ENCODE results near the gene SEMA4D.

Gene SEMA4D

GRCh38 chr9:89493181-89493580 is 4.7 kb downstream of the SEMA4D start:
- TF ChIP-seq, protein P1, sequence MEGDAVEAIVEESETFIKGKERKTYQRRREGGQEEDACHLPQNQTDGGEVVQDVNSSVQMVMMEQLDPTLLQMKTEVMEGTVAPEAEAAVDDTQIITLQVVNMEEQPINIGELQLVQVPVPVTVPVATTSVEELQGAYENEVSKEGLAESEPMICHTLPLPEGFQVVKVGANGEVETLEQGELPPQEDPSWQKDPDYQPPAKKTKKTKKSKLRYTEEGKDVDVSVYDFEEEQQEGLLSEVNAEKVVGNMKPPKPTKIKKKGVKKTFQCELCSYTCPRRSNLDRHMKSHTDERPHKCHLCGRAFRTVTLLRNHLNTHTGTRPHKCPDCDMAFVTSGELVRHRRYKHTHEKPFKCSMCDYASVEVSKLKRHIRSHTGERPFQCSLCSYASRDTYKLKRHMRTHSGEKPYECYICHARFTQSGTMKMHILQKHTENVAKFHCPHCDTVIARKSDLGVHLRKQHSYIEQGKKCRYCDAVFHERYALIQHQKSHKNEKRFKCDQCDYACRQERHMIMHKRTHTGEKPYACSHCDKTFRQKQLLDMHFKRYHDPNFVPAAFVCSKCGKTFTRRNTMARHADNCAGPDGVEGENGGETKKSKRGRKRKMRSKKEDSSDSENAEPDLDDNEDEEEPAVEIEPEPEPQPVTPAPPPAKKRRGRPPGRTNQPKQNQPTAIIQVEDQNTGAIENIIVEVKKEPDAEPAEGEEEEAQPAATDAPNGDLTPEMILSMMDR (IDR thresholded peaks at IDR 0.05; ENCODE audit: low read depth, low read length, missing control alignments) = no peak
- no peak for DNase-seq (ENCODE audit: extremely low read depth, low read depth)
- no peak overlapping the region for H3K4me3 ChIP-seq (replicated peaks; ENCODE audit: low read depth, low read length)

DNA sequence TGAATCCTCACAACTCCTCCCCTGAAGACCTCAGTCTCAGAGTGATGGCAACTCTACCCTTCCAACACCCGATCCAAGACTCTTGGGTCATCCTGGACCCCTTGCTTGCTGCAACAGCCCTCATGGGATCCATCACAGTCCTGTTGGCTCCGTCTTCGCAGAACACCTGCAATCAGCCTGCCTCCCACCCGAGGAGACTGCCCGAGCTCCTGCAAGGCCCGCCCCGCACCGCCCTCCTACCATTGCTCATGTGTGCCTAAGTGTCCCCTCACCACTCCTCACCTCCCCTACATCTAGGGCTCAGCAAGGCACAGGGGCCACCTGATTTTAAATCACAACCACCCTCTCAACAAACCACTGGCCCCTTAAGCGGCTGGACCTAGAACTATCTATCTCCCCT is 5.3 kb downstream of the SEMA4D start:
- no peak for DNase-seq (ENCODE audit: extremely low read depth, low read depth)
- TF ChIP-seq, protein P1 (IDR thresholded peaks at IDR 0.05; ENCODE audit: low read depth, low read length, missing control alignments) = no peak
- no peak overlapping the region for H3K4me3 ChIP-seq (replicated peaks; ENCODE audit: low read depth, low read length)

GRCh38 chr9:89491694-89492093 is 6.2 kb downstream of the SEMA4D start:
- DNase-seq (ENCODE audit: extremely low read depth, low read depth) = no peak
- H3K4me3 ChIP-seq (replicated peaks; ENCODE audit: low read depth, low read length) = no peak overlapping the region
- TF ChIP-seq, protein P1 (IDR thresholded peaks at IDR 0.05; ENCODE audit: low read depth, low read length, missing control alignments) = no peak

- no peak for DNase-seq (ENCODE audit: extremely low read depth, low read depth)
- TF ChIP-seq, protein P1 (IDR thresholded peaks at IDR 0.05; ENCODE audit: low read depth, low read length, missing control alignments) = no peak
- no peak overlapping the region for H3K4me3 ChIP-seq (replicated peaks; ENCODE audit: low read depth, low read length)
These were observed 8.1 kb downstream of the SEMA4D start for GRCh38 chr9:89489548-89490530.

DNA sequence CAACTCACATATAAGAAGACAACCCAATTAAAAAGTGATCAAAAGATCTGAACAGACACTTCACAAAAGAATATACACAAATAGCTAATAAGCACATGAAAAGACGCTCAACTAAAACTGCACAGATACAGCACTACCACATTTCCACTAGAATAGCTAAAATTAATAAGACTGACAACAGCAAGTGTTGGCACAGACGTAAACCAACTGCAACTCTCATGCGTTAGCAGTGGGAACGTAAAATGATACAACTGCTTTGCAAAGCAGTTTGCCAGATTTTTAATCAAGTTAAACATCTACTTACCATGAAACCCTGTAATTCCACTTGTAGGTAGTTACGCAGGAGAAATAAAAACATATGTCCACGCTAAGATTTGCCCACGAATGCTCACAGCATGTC is 9.0 kb downstream of the SEMA4D start:
- no peak for DNase-seq (ENCODE audit: extremely low read depth, low read depth)
- TF ChIP-seq, protein P1 (IDR thresholded peaks at IDR 0.05; ENCODE audit: low read depth, low read length, missing control alignments) = no peak

DNA sequence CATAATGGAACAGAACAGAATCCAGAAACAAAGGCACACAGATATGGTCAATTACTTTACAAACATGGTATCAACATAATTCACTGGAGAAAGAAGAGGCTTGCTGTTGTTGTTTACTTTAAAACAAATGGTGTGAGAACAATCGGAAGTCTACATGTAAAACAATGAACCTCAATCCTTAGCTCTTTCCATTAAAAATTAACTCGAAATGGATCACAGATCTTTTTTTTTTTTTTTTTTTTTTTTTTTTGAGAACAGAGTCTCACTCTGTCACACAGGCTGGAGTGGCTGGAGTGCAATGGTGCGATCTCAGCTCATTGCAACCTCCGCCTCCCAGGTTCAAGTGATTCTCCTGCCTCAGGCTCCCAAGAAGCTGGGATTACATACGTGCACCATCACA is 9.8 kb downstream of the SEMA4D start:
- no peak for DNase-seq (ENCODE audit: extremely low read depth, low read depth)
- TF ChIP-seq, protein P1 (IDR thresholded peaks at IDR 0.05; ENCODE audit: low read depth, low read length, missing control alignments) = no peak
- H3K4me3 ChIP-seq (replicated peaks; ENCODE audit: low read depth, low read length) = no peak overlapping the region

More for the DNA sequence above, 9.0 kb downstream of the SEMA4D start:
- no peak overlapping the region for H3K4me3 ChIP-seq (replicated peaks; ENCODE audit: low read depth, low read length)
